SH-SY5Y (cell line): ENCODE results near the gene HMGA1.

Experiments used
- GATA2 ChIP-seq: IDR thresholded peaks from 2 replicates; pipeline ENCODE4 v1.6.1; 2011; ENCODE audit warnings: mild to moderate bottlenecking, low read depth, low read length
- GATA3 ChIP-seq: IDR thresholded peaks from 2 replicates; pipeline ENCODE4 v1.6.1; 2011; ENCODE audit warnings: low read depth, mild to moderate bottlenecking, low read length, moderate library complexity

GRCh38 chr6:34226066-34226465, 10.6 kb upstream of the HMGA1 start:
- no peak for TF ChIP-seq GATA3
- TF ChIP-seq GATA2, result no peak
